A549 (cell line): ENCODE results near the gene DYSF. TPM values are rescaled to one million over a fixed set of nuclear protein-coding genes. Genes with fewer than 3 reads are reported as not detected.

Experiments
- ATAC-seq, 2 experiments: fragments of 200-7000 bp in 1 of 2; fragments of >200 bp in 1 of 2; cut with Nextera tagmentation in 1 of 2; cut with Tn5 transposase in 1 of 2; 3 replicates each; pipeline versions ENCODE4 v1.8.0 to v1.9.1; 2018 to 2020; ENCODE audit warnings: mild to moderate bottlenecking in 1 of 2, moderate library complexity in 1 of 2
- CTCF ChIA-PET: fragments of 300-600 bp; sonication (Branson Sonifier 250); formaldehyde crosslinking; extraction: SDS; loops from one replicate; lab custom pipeline; 2021; ENCODE audit warnings: antibody characterized with exemption, inconsistent platforms; lab: Yijun Ruan, JAX
- POLR2A ChIA-PET: fragments of 350-600 bp; formaldehyde crosslinking; extraction: SDS; loops from one replicate; lab custom pipeline; 2021; ENCODE audit warnings: antibody characterized with exemption, inconsistent platforms; lab: Yijun Ruan, JAX
- DNase-seq, 2 experiments: peaks; one replicate each; pipeline versions ENCODE4 v3.0.0 to v3.0.0-alpha.2; 2011 to 2016; ENCODE audit warnings: low read depth in 1 of 2, low spot score in 1 of 2
- FAIRE-seq: peaks from 2 replicates; lab custom pipeline; 2011; peaks lifted over from hg19 to GRCh38; lab: Jason Lieb, UNC
- H3K27ac ChIP-seq, 2 experiments: fragments of >200 bp; sonication (Bioruptor Twin); formaldehyde crosslinking; 3 replicates each; pipeline ENCODE4 v1.5.1; 2016 to 2017
- H3K4me1 ChIP-seq: fragments of >200 bp; sonication (Bioruptor Twin); formaldehyde crosslinking; 3 replicates; pipeline ENCODE4 v1.6.1; 2016
- H3K4me2 ChIP-seq: fragments of >200 bp; sonication (Bioruptor Twin); formaldehyde crosslinking; 3 replicates; pipeline ENCODE4 v1.6.1; 2016
- H3K4me3 ChIP-seq: fragments of >200 bp; sonication (Bioruptor Twin); formaldehyde crosslinking; 3 replicates; pipeline ENCODE4 v1.5.1; 2016
- H3K9me3 ChIP-seq: fragments of >200 bp; sonication (Bioruptor Twin); formaldehyde crosslinking; 3 replicates; pipeline ENCODE4 v1.6.1; 2016
- BHLHE40 ChIP-seq: IDR thresholded peaks from 2 replicates; pipeline ENCODE4 v1.6.1; 2012; ENCODE audit warnings: low read depth, low read length, inconsistent platforms
- CEBPB ChIP-seq, 2 experiments: fragments of >200 bp in 1 of 2; sonication (Bioruptor Twin) in 1 of 2; formaldehyde crosslinking in 1 of 2; IDR thresholded peaks; 2 replicates each; pipeline ENCODE4 v1.6.1; 2012 to 2016
- CHD2 ChIP-seq: fragments of 150-350 bp; IDR thresholded peaks from 2 replicates; pipeline ENCODE4 v1.6.1; 2014; ENCODE audit warnings: low read length; ENCODE audit not compliant: partially characterized antibody
- EHF ChIP-seq: fragments of 250-450 bp; sonication (Bioruptor Pico); IDR thresholded peaks from 2 replicates; pipeline ENCODE4 v1.5.0; 2020; ENCODE audit warnings: mild to moderate bottlenecking
- FOSB ChIP-seq: fragments of 250-450 bp; sonication (Bioruptor Pico); IDR thresholded peaks from 2 replicates; pipeline ENCODE4 v1.5.0; 2020; ENCODE audit warnings: mild to moderate bottlenecking, moderate library complexity
- FOSL2 ChIP-seq, 2 experiments: fragments of 450-650 bp in 1 of 2; fragments of >200 bp in 1 of 2; sonication (Bioruptor Twin) in 1 of 2; formaldehyde crosslinking; IDR thresholded peaks; 2 replicates each; pipeline versions ENCODE4 v1.5.0 to v1.6.1; 2016 to 2020; ENCODE audit warnings: mild to moderate bottlenecking in 1 of 2, moderate library complexity in 1 of 2
- FOXS1 ChIP-seq: fragments of 250-450 bp; sonication (Bioruptor Pico); IDR thresholded peaks from 2 replicates; pipeline ENCODE4 v1.5.0; 2020; ENCODE audit warnings: mild to moderate bottlenecking, moderate library complexity
- HOXA7 ChIP-seq: fragments of 250-450 bp; sonication (Bioruptor Pico); IDR thresholded peaks from 2 replicates; pipeline ENCODE4 v1.5.0; 2020; ENCODE audit warnings: mild to moderate bottlenecking, moderate library complexity
- HOXB13 ChIP-seq: fragments of 250-450 bp; sonication (Bioruptor Pico); IDR thresholded peaks from 2 replicates; pipeline ENCODE4 v1.5.0; 2020; ENCODE audit warnings: low read depth, mild to moderate bottlenecking, moderate library complexity
- JUN ChIP-seq, 2 experiments: fragments of >200 bp; sonication (Bioruptor Twin); formaldehyde crosslinking; IDR thresholded peaks; 2 replicates in 1 of 2; 3 replicates in 1 of 2; pipeline ENCODE4 v1.6.1; 2016 to 2017
- KDM5A ChIP-seq: fragments of 200-600 bp; sonication (generic); IDR thresholded peaks from 2 replicates; pipeline ENCODE4 v1.6.1; 2016; ENCODE audit warnings: antibody characterized with exemption, mild to moderate bottlenecking
- MAZ ChIP-seq: fragments of 150-350 bp; IDR thresholded peaks from 2 replicates; pipeline ENCODE4 v1.6.1; 2014; ENCODE audit warnings: antibody characterized with exemption, low read depth, low read length, borderline replicate concordance
- MYC ChIP-seq: IDR thresholded peaks from 2 replicates; pipeline ENCODE4 v1.6.1; 2012; ENCODE audit warnings: mild to moderate bottlenecking, inconsistent platforms, low read length, improper control_type of control experiment, borderline replicate concordance
- NFE2L2 ChIP-seq: fragments of 150-350 bp; conservative IDR thresholded peaks from 2 replicates; pipeline ENCODE4 v1.6.1; 2014; ENCODE audit warnings: low read length
- NR3C1 ChIP-seq: fragments of >200 bp; sonication (Bioruptor Twin); formaldehyde crosslinking; IDR thresholded peaks from 3 replicates; pipeline ENCODE4 v1.6.1; 2017
- PHF8 ChIP-seq: fragments of 200-600 bp; sonication (generic); IDR thresholded peaks from 2 replicates; pipeline ENCODE4 v1.6.1; 2016; ENCODE audit warnings: low read depth, mild to moderate bottlenecking, antibody characterized with exemption, moderate library complexity, borderline replicate concordance
- POLR2AphosphoS2 ChIP-seq: conservative IDR thresholded peaks from 2 replicates; pipeline ENCODE4 v1.6.1; 2012; ENCODE audit warnings: low read length, improper control_type of control experiment, inconsistent platforms
- RNF2 ChIP-seq: fragments of 200-600 bp; sonication (generic); IDR thresholded peaks from 2 replicates; pipeline ENCODE4 v1.6.1; 2016; ENCODE audit warnings: low read depth, mild to moderate bottlenecking, antibody characterized with exemption, moderate library complexity, borderline replicate concordance
- SMC3 ChIP-seq: fragments of >200 bp; sonication (Bioruptor Twin); formaldehyde crosslinking; IDR thresholded peaks from 3 replicates; pipeline ENCODE4 v1.6.1; 2018; ENCODE audit warnings: inconsistent platforms
- TFCP2L1 ChIP-seq: fragments of 250-450 bp; sonication (Bioruptor Pico); IDR thresholded peaks from 2 replicates; pipeline ENCODE4 v1.5.0; 2021; ENCODE audit warnings: mild to moderate bottlenecking
- ZC3H11A ChIP-seq: fragments of 450-650 bp; IDR thresholded peaks from 2 replicates; pipeline ENCODE4 v1.6.1; 2014; ENCODE audit warnings: antibody characterized with exemption, mild to moderate bottlenecking
- ZFP36 ChIP-seq: fragments of 450-650 bp; IDR thresholded peaks from 2 replicates; pipeline ENCODE4 v1.6.1; 2014; ENCODE audit warnings: borderline replicate concordance; ENCODE audit not compliant: partially characterized antibody
- ZNF302 ChIP-seq: fragments of 250-450 bp; sonication (Bioruptor Pico); IDR thresholded peaks from 2 replicates; pipeline ENCODE4 v1.9.0; 2021; ENCODE audit warnings: inconsistent platforms, mild to moderate bottlenecking, moderate library complexity
- WGBS: methylation state at CpG from one replicate; pipeline ENCODE4 v1.1.6; 2017; ENCODE audit errors: missing lambda C conversion rate; 5-methylcytosine and 5-hydroxymethylcytosine counted together
- polyA plus RNA-seq, 4 experiments: library from polyadenylated mRNA; depleted of rRNA in 3 of 4; stranded (reverse); fragments of >200 nt; fragmentation: RNase III in 1 of 4; extraction: RNeasy Plus Mini Kit Qiagen cat#74134 plus additional on column Dnase treatment in 1 of 4; gene quantifications; 2 replicates in 3 of 4; 3 replicates in 1 of 4; pipeline ENCODE4 v1.2.3, GENCODE V29; 2011 to 2017
- TF ChIP-seq, protein P1 (sequence below): fragments of 200-600 bp; sonication (generic); IDR thresholded peaks from 2 replicates; pipeline ENCODE4 v1.6.1; 2016; ENCODE audit warnings: antibody characterized with exemption, mild to moderate bottlenecking, moderate library complexity
- TF ChIP-seq, protein P2 (sequence below): fragments of 150-350 bp; IDR thresholded peaks from 2 replicates; pipeline ENCODE4 v1.6.1; 2014; ENCODE audit warnings: low read depth, mild to moderate bottlenecking, low read length
- TF ChIP-seq, protein P3 (sequence below): fragments of 250-450 bp; sonication (Bioruptor Pico); IDR thresholded peaks from 2 replicates; pipeline ENCODE4 v1.5.0; 2020; ENCODE audit warnings: low read depth, mild to moderate bottlenecking, moderate library complexity
- TF ChIP-seq, protein P4 (sequence below): fragments of 450-650 bp; IDR thresholded peaks from 2 replicates; pipeline ENCODE4 v1.6.1; 2014; ENCODE audit warnings: antibody characterized with exemption

DYSF gene
- polyA plus RNA-seq, 2 of the 4 experiments (the other 2 are of a cell fraction), result 0.36 to 0.98 TPM

- DNase-seq (no peak), ATAC-seq (no peak), FAIRE-seq (no peak)
- POLR2A ChIA-PET, result no interaction called here
- WGBS, result 77% methylated on average over 19 of the region's 19 CpGs
- no peaks in the 10 kb centered on the region for H3K9me3 ChIP-seq
- no peak for TF ChIP-seq NR3C1
- no peak for TF ChIP-seq HOXB13 (CRISPR knock-in tag)
- no peak for TF ChIP-seq JUN (IDR thresholded peaks at IDR 0.05)
- TF ChIP-seq PHF8, result no peak
- TF ChIP-seq, protein P1, sequence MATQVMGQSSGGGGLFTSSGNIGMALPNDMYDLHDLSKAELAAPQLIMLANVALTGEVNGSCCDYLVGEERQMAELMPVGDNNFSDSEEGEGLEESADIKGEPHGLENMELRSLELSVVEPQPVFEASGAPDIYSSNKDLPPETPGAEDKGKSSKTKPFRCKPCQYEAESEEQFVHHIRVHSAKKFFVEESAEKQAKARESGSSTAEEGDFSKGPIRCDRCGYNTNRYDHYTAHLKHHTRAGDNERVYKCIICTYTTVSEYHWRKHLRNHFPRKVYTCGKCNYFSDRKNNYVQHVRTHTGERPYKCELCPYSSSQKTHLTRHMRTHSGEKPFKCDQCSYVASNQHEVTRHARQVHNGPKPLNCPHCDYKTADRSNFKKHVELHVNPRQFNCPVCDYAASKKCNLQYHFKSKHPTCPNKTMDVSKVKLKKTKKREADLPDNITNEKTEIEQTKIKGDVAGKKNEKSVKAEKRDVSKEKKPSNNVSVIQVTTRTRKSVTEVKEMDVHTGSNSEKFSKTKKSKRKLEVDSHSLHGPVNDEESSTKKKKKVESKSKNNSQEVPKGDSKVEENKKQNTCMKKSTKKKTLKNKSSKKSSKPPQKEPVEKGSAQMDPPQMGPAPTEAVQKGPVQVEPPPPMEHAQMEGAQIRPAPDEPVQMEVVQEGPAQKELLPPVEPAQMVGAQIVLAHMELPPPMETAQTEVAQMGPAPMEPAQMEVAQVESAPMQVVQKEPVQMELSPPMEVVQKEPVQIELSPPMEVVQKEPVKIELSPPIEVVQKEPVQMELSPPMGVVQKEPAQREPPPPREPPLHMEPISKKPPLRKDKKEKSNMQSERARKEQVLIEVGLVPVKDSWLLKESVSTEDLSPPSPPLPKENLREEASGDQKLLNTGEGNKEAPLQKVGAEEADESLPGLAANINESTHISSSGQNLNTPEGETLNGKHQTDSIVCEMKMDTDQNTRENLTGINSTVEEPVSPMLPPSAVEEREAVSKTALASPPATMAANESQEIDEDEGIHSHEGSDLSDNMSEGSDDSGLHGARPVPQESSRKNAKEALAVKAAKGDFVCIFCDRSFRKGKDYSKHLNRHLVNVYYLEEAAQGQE, result no peak
- no peak for TF ChIP-seq FOXS1 (CRISPR knock-in tag)
- TF ChIP-seq, protein P2, sequence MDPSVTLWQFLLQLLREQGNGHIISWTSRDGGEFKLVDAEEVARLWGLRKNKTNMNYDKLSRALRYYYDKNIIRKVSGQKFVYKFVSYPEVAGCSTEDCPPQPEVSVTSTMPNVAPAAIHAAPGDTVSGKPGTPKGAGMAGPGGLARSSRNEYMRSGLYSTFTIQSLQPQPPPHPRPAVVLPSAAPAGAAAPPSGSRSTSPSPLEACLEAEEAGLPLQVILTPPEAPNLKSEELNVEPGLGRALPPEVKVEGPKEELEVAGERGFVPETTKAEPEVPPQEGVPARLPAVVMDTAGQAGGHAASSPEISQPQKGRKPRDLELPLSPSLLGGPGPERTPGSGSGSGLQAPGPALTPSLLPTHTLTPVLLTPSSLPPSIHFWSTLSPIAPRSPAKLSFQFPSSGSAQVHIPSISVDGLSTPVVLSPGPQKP, result no peak
- TF ChIP-seq KDM5A, result no peak
- TF ChIP-seq, protein P3, sequence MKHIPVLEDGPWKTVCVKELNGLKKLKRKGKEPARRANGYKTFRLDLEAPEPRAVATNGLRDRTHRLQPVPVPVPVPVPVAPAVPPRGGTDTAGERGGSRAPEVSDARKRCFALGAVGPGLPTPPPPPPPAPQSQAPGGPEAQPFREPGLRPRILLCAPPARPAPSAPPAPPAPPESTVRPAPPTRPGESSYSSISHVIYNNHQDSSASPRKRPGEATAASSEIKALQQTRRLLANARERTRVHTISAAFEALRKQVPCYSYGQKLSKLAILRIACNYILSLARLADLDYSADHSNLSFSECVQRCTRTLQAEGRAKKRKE (CRISPR knock-in tag), result no peak
- TF ChIP-seq CHD2, result no peak
- no peak for TF ChIP-seq FOSL2 (IDR thresholded peaks at IDR 0.05)
- TF ChIP-seq FOSL2 (CRISPR knock-in tag; IDR thresholded peaks at IDR 0.05), result no peak
- TF ChIP-seq, protein P4, sequence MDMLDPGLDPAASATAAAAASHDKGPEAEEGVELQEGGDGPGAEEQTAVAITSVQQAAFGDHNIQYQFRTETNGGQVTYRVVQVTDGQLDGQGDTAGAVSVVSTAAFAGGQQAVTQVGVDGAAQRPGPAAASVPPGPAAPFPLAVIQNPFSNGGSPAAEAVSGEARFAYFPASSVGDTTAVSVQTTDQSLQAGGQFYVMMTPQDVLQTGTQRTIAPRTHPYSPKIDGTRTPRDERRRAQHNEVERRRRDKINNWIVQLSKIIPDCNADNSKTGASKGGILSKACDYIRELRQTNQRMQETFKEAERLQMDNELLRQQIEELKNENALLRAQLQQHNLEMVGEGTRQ, result no peak
- no peak for TF ChIP-seq ZFP36
- TF ChIP-seq SMC3, result no peak
- H3K4me3 ChIP-seq, result no peak overlapping the region
- H3K4me2 ChIP-seq, result no peak overlapping the region
- H3K4me1 ChIP-seq, result no peaks in the 10 kb centered on the region
- CTCF ChIA-PET, result interaction anchor here (0.6 to 2.5 kb wide), 4 partner anchors 83 to 457 kb away, joined by 3 to 8 read pairs (median 4); no protein-coding TSS in a partner anchor
- no peak overlapping the region for H3K27ac ChIP-seq
Measured at GRCh38 chr2:71693286-71694270, 240.2 kb downstream of the DYSF start.

DNA sequence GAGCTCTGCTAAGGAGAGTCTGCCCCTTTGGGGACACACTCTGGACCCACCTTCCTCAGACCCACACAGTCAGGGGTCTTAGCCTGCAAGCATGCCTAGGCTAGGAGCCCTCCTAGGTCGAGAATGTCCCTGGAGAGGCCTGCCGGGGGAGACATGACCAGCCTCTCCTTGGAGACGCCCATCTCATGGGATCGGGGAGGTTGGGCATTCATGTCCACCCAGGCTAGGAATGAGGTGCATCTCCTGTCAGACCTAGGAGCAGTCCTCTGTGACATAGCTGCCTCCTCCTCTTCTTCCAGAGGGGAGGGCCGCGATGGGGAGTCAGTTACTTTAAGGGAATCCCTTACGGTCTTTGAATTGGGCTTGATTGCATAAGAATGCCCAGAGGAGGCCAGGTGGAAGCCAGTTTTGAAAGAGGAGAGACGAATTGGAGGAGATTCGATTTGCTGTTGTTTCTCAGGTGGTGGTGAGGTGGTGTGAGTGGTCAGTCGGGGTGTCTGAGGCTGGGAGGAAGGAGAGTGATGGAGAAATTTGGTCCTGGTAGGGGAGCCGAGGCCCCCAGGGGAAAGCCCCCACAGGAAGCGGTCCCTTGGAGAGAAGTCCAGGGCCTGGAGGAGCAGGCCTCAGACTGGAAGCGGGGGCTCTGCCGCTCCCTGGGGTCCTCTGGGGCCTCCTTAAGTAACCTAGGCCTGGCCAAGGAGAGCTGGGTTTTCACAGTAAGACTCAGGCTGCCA is 241.3 kb downstream of the DYSF start:
- WGBS, result 72% methylated on average over 13 of the region's 14 CpGs
- no peak for ATAC-seq
- Histone ChIP-seq H3K4me1 (no peaks in the 10 kb centered on the region), H3K9me3 (no peaks in the 10 kb centered on the region), H3K27ac (no peak overlapping the region), H3K4me3 (no peak overlapping the region), H3K4me2 (no peak overlapping the region)
- no peak for FAIRE-seq
- TF ChIP-seq MAZ (no peak), BHLHE40 (no peak), RNF2 (no peak), EHF (CRISPR knock-in tag) (no peak), FOSB (CRISPR knock-in tag) (no peak), POLR2AphosphoS2 (no peak), ZFP36 (no peak), ZNF302 (CRISPR knock-in tag) (no peak), CHD2 (no peak), ZC3H11A (no peak), NFE2L2 (no peak), SMC3 (no peak), HOXA7 (CRISPR knock-in tag) (no peak), MYC (no peak), CEBPB (IDR thresholded peaks at IDR 0.05) (no peak), TFCP2L1 (CRISPR knock-in tag) (no peak)
- TF ChIP-seq, protein P4, result no peak
- CTCF ChIA-PET, result interaction anchor here (0.6 to 2.5 kb wide), 3 partner anchors 84 to 456 kb away, joined by 3 to 8 read pairs (median 5); no protein-coding TSS in a partner anchor
- POLR2A ChIA-PET, result no interaction called here
- DNase-seq, result no peak
